ENCODE measurements around the gene AP2B1. TPM values are rescaled to one million over a fixed set of nuclear protein-coding genes. Genes with fewer than 3 reads are reported as not detected.

The AP2B1 gene
- polyA plus RNA-seq, 1 donor from 2014 or later, result 36.3 TPM

DNA sequence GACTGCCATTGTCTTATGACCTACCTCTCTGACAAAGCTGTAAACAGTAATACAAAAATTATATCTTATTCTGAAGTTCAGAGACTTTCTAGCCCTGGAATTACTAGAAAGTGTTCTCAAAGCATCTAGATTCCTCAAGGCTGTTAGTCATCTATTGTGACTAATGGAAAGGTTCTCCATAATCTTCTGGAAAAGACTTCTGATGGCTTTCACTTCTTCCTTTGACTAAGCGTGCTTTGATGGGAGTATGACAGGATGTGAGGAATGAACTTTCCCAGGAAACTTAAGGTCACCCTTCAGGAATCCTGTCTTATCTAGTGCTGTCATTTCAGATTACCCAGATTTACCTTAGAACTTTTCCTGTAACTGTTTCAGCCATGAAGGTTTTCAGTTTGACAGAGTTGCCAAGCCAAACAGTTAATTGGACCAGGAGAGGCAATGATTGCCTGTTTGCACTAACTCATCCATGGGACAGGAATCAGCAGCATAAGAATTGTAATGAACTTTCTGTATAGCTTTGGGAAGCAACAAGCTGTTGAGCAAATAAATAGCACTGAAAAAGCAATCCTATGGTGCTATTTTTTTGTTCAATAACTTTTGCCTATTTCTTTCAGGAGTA is 43.5 kb downstream of the AP2B1 start:
- Mint-ChIP-seq H3K27me3 (no peaks in the 10 kb centered on the region), H3K4me3 (no peak overlapping the region), H3K36me3 (peaks cover 4% of the 10 kb centered on the region)

GRCh38 chr17:35641032-35641431 is 53.9 kb downstream of the AP2B1 start:
- Mint-ChIP-seq H3K36me3 (peaks cover 7% of the 10 kb centered on the region), H3K27ac (no peak overlapping the region), H3K4me3 (no peak overlapping the region), H3K4me1 (no peaks in the 10 kb centered on the region), H3K9me3 (no peaks in the 10 kb centered on the region), H3K27me3 (no peaks in the 10 kb centered on the region)

More for the DNA sequence above, 43.5 kb downstream of the AP2B1 start:
- Mint-ChIP-seq H3K9me3 (no peaks in the 10 kb centered on the region), H3K4me1 (peaks cover 2 to 6% (median 3%) of the 10 kb centered on the region in 3 donors), H3K27ac (no peak overlapping the region)

- H3K4me1 Mint-ChIP-seq, result no peaks in the 10 kb centered on the region
- peak overlapping the region in 1 of 3 donors; percentile 74 for H3K27ac Mint-ChIP-seq
- no peaks in the 10 kb centered on the region for H3K9me3 Mint-ChIP-seq
- H3K4me3 Mint-ChIP-seq, result no peak overlapping the region
- H3K36me3 Mint-ChIP-seq, result peaks cover 5% of the 10 kb centered on the region
- H3K27me3 Mint-ChIP-seq, result no peaks in the 10 kb centered on the region
Observed at GRCh38 chr17:35645923-35646322, 58.8 kb downstream of the AP2B1 start.

- Mint-ChIP-seq H3K27me3 (no peaks in the 10 kb centered on the region), H3K4me3 (no peak overlapping the region), H3K9me3 (no peaks in the 10 kb centered on the region), H3K4me1 (peaks cover 0 to 5% (median 3%) of the 10 kb centered on the region in 3 donors), H3K27ac (peak overlapping the region in 1 of 3 donors; percentile 9), H3K36me3 (peaks cover 3% of the 10 kb centered on the region)
Observed at GRCh38 chr17:35651467-35651866, 64.3 kb downstream of the AP2B1 start.

DNA sequence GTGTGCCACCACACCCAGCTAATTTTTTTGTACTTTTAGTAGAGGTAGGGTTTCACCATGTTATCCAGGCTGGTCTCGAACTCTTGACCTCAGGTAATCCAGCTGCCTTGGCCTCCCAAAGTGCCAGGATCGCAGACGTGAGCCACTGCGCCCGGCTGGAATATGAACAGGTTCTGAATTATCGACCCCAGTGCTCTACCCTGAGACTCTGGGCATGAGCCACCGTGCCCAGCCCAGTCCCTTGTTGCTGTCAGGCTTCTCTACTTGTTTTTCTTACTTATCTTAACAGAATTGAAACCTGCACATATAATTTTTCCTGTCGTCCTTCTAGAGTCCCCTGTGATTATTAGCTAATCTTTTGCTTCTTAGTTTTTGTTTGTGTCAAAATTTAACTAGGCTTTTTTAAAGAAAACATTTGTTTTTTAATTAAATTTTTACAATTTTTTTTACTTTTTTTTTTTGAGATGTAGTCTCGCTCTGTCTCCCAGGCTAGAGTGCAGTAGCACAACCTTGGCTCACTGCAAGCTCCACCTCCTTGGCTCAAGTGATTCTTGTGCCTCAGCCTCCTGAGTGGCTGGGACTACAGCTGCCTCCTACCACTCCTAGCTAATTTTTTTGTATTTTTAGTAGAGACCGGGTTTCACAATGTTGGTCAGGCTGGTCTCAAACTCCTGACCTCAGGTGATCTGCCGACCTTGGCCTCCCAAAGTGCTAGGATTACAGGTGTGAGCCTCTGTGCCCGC is 66.7 kb downstream of the AP2B1 start:
- Mint-ChIP-seq H3K36me3 (peaks cover 6% of the 10 kb centered on the region), H3K4me1 (peaks cover 0 to 5% (median 4%) of the 10 kb centered on the region in 3 donors), H3K27me3 (no peaks in the 10 kb centered on the region), H3K9me3 (no peaks in the 10 kb centered on the region), H3K4me3 (no peak overlapping the region), H3K27ac (no peak overlapping the region)

- no peak overlapping the region for H3K4me3 Mint-ChIP-seq
- peaks cover 0 to 5% (median 4%) of the 10 kb centered on the region in 3 donors for H3K4me1 Mint-ChIP-seq
- peaks cover 6% of the 10 kb centered on the region for H3K36me3 Mint-ChIP-seq
- H3K9me3 Mint-ChIP-seq, result no peaks in the 10 kb centered on the region
- H3K27me3 Mint-ChIP-seq, result no peaks in the 10 kb centered on the region
- H3K27ac Mint-ChIP-seq, result no peak overlapping the region
Observed at GRCh38 chr17:35655303-35655702, 68.2 kb downstream of the AP2B1 start.

- no peak overlapping the region for H3K27ac Mint-ChIP-seq
- peaks cover 0 to 2% (median 0%) of the 10 kb centered on the region in 3 donors for H3K4me1 Mint-ChIP-seq
- H3K4me3 Mint-ChIP-seq, result no peak overlapping the region
- peaks cover 5% of the 10 kb centered on the region for H3K36me3 Mint-ChIP-seq
- H3K9me3 Mint-ChIP-seq, result no peaks in the 10 kb centered on the region
- H3K27me3 Mint-ChIP-seq, result no peaks in the 10 kb centered on the region
Observed at GRCh38 chr17:35660902-35661301, 73.8 kb downstream of the AP2B1 start.

GRCh38 chr17:35664685-35665084 is 77.6 kb downstream of the AP2B1 start:
- H3K27me3 Mint-ChIP-seq, result no peaks in the 10 kb centered on the region
- H3K27ac Mint-ChIP-seq, result no peak overlapping the region
- peaks cover 0 to 2% (median 1%) of the 10 kb centered on the region in 3 donors for H3K4me1 Mint-ChIP-seq
- H3K9me3 Mint-ChIP-seq, result no peaks in the 10 kb centered on the region
- H3K4me3 Mint-ChIP-seq, result no peak overlapping the region
- peaks cover 7% of the 10 kb centered on the region for H3K36me3 Mint-ChIP-seq

- no peaks in the 10 kb centered on the region for H3K27me3 Mint-ChIP-seq
- H3K9me3 Mint-ChIP-seq, result no peaks in the 10 kb centered on the region
- H3K36me3 Mint-ChIP-seq, result peaks cover 7% of the 10 kb centered on the region
Observed at GRCh38 chr17:35665662-35666061, 78.5 kb downstream of the AP2B1 start.

GRCh38 chr17:35666070-35666469 is 78.9 kb downstream of the AP2B1 start:
- no peak overlapping the region for H3K4me3 Mint-ChIP-seq
- H3K4me1 Mint-ChIP-seq, result peaks cover 0 to 3% (median 1%) of the 10 kb centered on the region in 3 donors
- H3K27me3 Mint-ChIP-seq, result no peaks in the 10 kb centered on the region
- no peak overlapping the region for H3K27ac Mint-ChIP-seq
- H3K9me3 Mint-ChIP-seq, result no peaks in the 10 kb centered on the region
- H3K36me3 Mint-ChIP-seq, result peaks cover 9% of the 10 kb centered on the region

More at GRCh38 chr17:35665662-35666061, 78.5 kb downstream of the AP2B1 start:
- Mint-ChIP-seq H3K27ac (no peak overlapping the region), H3K4me3 (no peak overlapping the region), H3K4me1 (peaks cover 0 to 2% (median 1%) of the 10 kb centered on the region in 3 donors)

- H3K36me3 Mint-ChIP-seq, result peaks cover 7% of the 10 kb centered on the region
- no peak overlapping the region for H3K4me3 Mint-ChIP-seq
- H3K27me3 Mint-ChIP-seq, result no peaks in the 10 kb centered on the region
- peaks cover 0 to 3% (median 1%) of the 10 kb centered on the region in 3 donors for H3K4me1 Mint-ChIP-seq
- H3K27ac Mint-ChIP-seq, result no peak overlapping the region
- no peaks in the 10 kb centered on the region for H3K9me3 Mint-ChIP-seq
Observed at GRCh38 chr17:35666967-35667532, 79.9 kb downstream of the AP2B1 start.

- Mint-ChIP-seq H3K36me3 (peaks cover 7% of the 10 kb centered on the region), H3K4me1 (peaks cover 0 to 3% (median 0%) of the 10 kb centered on the region in 3 donors), H3K4me3 (no peak overlapping the region), H3K9me3 (no peaks in the 10 kb centered on the region), H3K27ac (no peak overlapping the region), H3K27me3 (no peaks in the 10 kb centered on the region)
Observed at GRCh38 chr17:35668802-35669201, 81.7 kb downstream of the AP2B1 start.

DNA sequence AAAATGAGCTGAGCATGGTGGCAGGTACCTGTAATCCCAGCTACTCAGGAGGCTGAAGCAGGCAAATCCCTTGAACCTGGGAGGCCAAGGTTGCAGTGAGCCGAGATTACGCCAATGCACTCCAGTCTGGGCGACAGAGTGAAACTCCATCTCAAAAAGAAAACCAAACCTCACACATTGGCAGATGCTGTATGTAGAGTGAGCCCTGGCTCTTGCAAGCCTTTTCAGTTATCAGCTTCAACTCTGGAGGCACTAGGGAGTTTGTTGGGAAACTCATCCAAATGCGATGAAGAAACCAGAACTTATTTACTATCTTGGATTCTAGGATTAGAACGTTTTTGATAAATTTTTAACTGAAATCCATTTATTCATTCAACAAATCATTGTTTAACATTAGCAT is 87.4 kb downstream of the AP2B1 start:
- no peaks in the 10 kb centered on the region for H3K27me3 Mint-ChIP-seq
- H3K4me1 Mint-ChIP-seq, result peaks cover 2 to 4% (median 4%) of the 10 kb centered on the region in 3 donors
- peaks cover 8% of the 10 kb centered on the region for H3K36me3 Mint-ChIP-seq
- no peak overlapping the region for H3K4me3 Mint-ChIP-seq
- no peaks in the 10 kb centered on the region for H3K9me3 Mint-ChIP-seq
- no peak overlapping the region for H3K27ac Mint-ChIP-seq

DNA sequence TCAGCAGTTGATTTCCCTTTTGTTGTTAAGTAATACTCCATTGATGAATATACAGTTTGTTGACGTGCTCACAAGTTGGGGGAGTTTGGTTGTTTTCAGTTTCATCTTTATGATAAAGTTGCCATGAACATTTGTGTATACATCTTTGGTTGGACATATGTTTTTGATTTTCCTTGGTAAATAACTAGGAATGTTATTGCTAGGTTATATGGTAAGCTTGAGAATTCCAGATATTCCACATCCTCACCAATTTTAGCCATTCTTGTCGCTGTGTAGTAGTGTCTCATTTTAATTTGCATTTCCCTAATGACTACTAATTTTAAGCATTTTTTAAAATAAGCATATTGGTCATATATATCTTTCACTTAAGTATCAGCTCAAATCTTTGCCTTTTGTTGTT is 89.3 kb downstream of the AP2B1 start:
- Mint-ChIP-seq H3K9me3 (no peaks in the 10 kb centered on the region), H3K4me1 (peaks cover 2 to 4% (median 3%) of the 10 kb centered on the region in 3 donors), H3K27ac (no peak overlapping the region), H3K36me3 (peaks cover 10% of the 10 kb centered on the region), H3K27me3 (no peaks in the 10 kb centered on the region), H3K4me3 (no peak overlapping the region)

DNA sequence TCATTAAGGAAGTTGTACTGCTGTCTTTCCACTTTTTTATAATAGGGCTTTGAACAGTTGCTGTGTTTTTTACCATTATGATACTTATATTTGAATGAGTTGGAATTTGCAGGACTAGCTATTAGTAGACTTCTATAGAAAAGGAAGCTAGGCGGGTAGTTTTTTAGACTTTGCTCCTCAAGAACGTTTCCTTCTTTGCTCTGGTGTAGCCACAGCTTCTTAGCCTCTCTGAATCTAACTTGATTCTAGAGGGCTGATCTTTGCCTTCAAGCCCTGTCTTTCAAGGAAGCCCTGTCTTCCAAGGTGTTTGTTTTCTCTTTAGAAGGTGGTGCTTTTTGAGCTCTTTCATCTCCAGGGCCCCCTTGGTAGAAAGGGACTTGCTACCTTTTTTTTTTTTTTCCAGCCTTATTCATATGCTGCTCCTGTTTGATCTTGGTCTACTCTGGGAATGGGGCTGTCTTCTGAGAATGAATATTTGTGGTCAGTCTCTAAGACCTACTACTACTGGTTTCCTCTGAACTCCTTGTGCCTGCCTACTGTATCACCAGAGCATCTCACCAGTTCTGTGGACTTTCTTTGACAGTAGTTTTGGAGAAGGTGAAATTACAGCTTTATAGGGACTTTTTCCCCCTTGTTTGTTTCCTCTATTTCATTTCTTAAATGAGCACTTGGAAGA is 92.0 kb downstream of the AP2B1 start:
- Mint-ChIP-seq H3K4me3 (no peak overlapping the region), H3K36me3 (peaks cover 10% of the 10 kb centered on the region), H3K4me1 (peaks cover 2 to 4% (median 3%) of the 10 kb centered on the region in 3 donors), H3K27me3 (no peaks in the 10 kb centered on the region), H3K9me3 (no peaks in the 10 kb centered on the region), H3K27ac (no peak overlapping the region)

Data from IgD-negative memory B cell (primary cell).